ENCODE results near the gene ARF3.

ARF3 gene

GRCh38 chr12:48957141-48958048 is at the start of gene ARF3:
Gene ARF3 (minus strand): TSS chr12:48957487. CDS start chr12:48941095, 16,392 bp downstream.
- peak within 1 kb of the TSS; percentile 92 for H3K4me3 ChIP-seq (ENCODE audit: low read depth, low read length)

GRCh38 chr12:49000346-49000745 is 43.1 kb upstream of the ARF3 start:
- no peak overlapping the region for H3K4me3 ChIP-seq (ENCODE audit: low read depth, low read length)

- H3K4me3 ChIP-seq (ENCODE audit: low read depth, low read length) = peak within 1 kb of the TSS; percentile 30
Observed at GRCh38 chr12:48999371-49000131, 42.3 kb upstream of the ARF3 start, which contains the start of gene DDN. Gene DDN (minus strand): TSS chr12:48999375. CDS start chr12:48999287, 88 bp downstream.

GRCh38 chr12:48998497-48999353 is 41.4 kb upstream of the ARF3 start:
- H3K4me3 ChIP-seq (ENCODE audit: low read depth, low read length) = peak overlapping the region; percentile 30

- peak overlapping the region; percentile 30 for H3K4me3 ChIP-seq (ENCODE audit: low read depth, low read length)
Observed at GRCh38 chr12:48997719-48998496, 40.6 kb upstream of the ARF3 start.

GRCh38 chr12:48996794-48997718 is 39.8 kb upstream of the ARF3 start:
- no peak overlapping the region for H3K4me3 ChIP-seq (ENCODE audit: low read depth, low read length)

- H3K4me3 ChIP-seq (ENCODE audit: low read depth, low read length) = no peak overlapping the region
Observed at GRCh38 chr12:48995086-48995879, 38.0 kb upstream of the ARF3 start.

GRCh38 chr12:48994224-48995085 is 37.2 kb upstream of the ARF3 start:
- H3K4me3 ChIP-seq (ENCODE audit: low read depth, low read length) = no peak overlapping the region

GRCh38 chr12:48993787-48994186 is 36.5 kb upstream of the ARF3 start:
- H3K4me3 ChIP-seq (ENCODE audit: low read depth, low read length) = no peak overlapping the region

- H3K4me3 ChIP-seq (ENCODE audit: low read depth, low read length) = no peak overlapping the region
Observed at GRCh38 chr12:48991247-48992050, 34.2 kb upstream of the ARF3 start.

- no peak overlapping the region for H3K4me3 ChIP-seq (ENCODE audit: low read depth, low read length)
Observed at GRCh38 chr12:48990552-48990951, 33.3 kb upstream of the ARF3 start.

- no peak overlapping the region for H3K4me3 ChIP-seq (ENCODE audit: low read depth, low read length)
Observed at GRCh38 chr12:48988030-48988649, 30.9 kb upstream of the ARF3 start.

- no peak overlapping the region for H3K4me3 ChIP-seq (ENCODE audit: low read depth, low read length)
Observed at GRCh38 chr12:48986720-48987291, 29.5 kb upstream of the ARF3 start.

GRCh38 chr12:48985901-48986300 is 28.6 kb upstream of the ARF3 start:
- no peak overlapping the region for H3K4me3 ChIP-seq (ENCODE audit: low read depth, low read length)

- no peak overlapping the region for H3K4me3 ChIP-seq (ENCODE audit: low read depth, low read length)
Observed at GRCh38 chr12:48985475-48985897, 28.2 kb upstream of the ARF3 start.
